HL-60 (cell line): ENCODE results near the gene TXNDC12.
A peak's percentile ranks its signal among the peaks of the same experiment; 100 is the strongest.
"Not testable (repeated sequence)": the region's sequence is repeated elsewhere in the genome, so short reads cannot be mapped to it uniquely, and the experiment has no call there.

Source experiments
- DNase-seq, 2 experiments: peaks; one replicate each; pipeline ENCODE4 v3.0.0-alpha.2; 2010 to 2020; ENCODE audit warnings: low read depth in 1 of 2, low spot score in 1 of 2
- H3K27ac ChIP-seq: fragments of 250-450 bp; sonication (Bioruptor Pico); replicated peaks from 2 replicates; pipeline ENCODE4 v1.5.1; 2020; ENCODE audit warnings: mild to moderate bottlenecking, moderate library complexity
- H3K27me3 ChIP-seq: fragments of 250-450 bp; sonication (Bioruptor Pico); 2 replicates; pipeline ENCODE4 v1.5.1; 2021; ENCODE audit warnings: mild to moderate bottlenecking, moderate library complexity; ENCODE audit not compliant: insufficient read depth, poor library complexity, severe bottlenecking
- H3K4me3 ChIP-seq: replicated peaks from 2 replicates; pipeline ENCODE4 v1.5.1; 2011; ENCODE audit warnings: mild to moderate bottlenecking, control low read depth, low read length; ENCODE audit not compliant: insufficient read depth
- GABPA ChIP-seq: IDR thresholded peaks from 2 replicates; pipeline ENCODE4 v1.6.1; 2012; ENCODE audit warnings: low read depth
- POLR2AphosphoS5 ChIP-seq: IDR thresholded peaks from 2 replicates; pipeline ENCODE4 v1.6.1; 2012; ENCODE audit warnings: low read depth
- SPI1 ChIP-seq: IDR thresholded peaks from 2 replicates; pipeline ENCODE4 v1.6.1; 2012; ENCODE audit warnings: low read depth, mild to moderate bottlenecking, borderline replicate concordance
- TF ChIP-seq, protein P1 (sequence below): IDR thresholded peaks from 2 replicates; pipeline ENCODE4 v1.6.1; 2012; ENCODE audit warnings: low read depth; ENCODE audit not compliant: insufficient replicate concordance
- TF ChIP-seq, protein P2 (sequence below): IDR thresholded peaks from one replicate; pipeline ENCODE4 v1.5.1; 2011; ENCODE audit warnings: low read length, control low read depth, inconsistent platforms; ENCODE audit not compliant: insufficient read depth

TXNDC12 gene

DNA sequence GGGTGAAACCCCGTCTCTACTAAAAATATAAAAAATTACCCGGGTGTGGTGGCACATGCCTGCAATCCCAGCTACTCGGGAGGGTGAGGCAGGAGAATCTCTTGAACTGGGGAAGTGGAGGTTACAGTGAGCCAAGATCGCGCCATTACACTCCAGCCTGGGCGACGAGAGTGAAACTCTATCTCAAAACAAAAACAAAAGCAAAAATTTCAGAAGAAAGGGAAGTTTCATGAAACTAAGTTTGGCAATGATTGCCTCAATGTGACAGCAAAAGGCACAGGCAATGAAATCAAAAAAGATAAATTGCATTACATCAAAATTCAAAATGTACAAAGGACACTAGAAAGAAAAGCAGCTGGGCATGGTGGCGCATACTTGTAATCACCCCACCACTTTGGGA, 41.2 kb upstream of the TXNDC12 start:
- DNase-seq: peak in 1 of 2 experiments; percentile 9
- Histone ChIP-seq H3K27me3 (no peaks in the 10 kb centered on the region), H3K4me3 (no peak overlapping the region), H3K27ac (no peak overlapping the region)
- TF ChIP-seq GABPA (no peak), SPI1 (no peak), POLR2AphosphoS5 (no peak)
- TF ChIP-seq, protein P1, sequence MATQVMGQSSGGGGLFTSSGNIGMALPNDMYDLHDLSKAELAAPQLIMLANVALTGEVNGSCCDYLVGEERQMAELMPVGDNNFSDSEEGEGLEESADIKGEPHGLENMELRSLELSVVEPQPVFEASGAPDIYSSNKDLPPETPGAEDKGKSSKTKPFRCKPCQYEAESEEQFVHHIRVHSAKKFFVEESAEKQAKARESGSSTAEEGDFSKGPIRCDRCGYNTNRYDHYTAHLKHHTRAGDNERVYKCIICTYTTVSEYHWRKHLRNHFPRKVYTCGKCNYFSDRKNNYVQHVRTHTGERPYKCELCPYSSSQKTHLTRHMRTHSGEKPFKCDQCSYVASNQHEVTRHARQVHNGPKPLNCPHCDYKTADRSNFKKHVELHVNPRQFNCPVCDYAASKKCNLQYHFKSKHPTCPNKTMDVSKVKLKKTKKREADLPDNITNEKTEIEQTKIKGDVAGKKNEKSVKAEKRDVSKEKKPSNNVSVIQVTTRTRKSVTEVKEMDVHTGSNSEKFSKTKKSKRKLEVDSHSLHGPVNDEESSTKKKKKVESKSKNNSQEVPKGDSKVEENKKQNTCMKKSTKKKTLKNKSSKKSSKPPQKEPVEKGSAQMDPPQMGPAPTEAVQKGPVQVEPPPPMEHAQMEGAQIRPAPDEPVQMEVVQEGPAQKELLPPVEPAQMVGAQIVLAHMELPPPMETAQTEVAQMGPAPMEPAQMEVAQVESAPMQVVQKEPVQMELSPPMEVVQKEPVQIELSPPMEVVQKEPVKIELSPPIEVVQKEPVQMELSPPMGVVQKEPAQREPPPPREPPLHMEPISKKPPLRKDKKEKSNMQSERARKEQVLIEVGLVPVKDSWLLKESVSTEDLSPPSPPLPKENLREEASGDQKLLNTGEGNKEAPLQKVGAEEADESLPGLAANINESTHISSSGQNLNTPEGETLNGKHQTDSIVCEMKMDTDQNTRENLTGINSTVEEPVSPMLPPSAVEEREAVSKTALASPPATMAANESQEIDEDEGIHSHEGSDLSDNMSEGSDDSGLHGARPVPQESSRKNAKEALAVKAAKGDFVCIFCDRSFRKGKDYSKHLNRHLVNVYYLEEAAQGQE: no peak
- TF ChIP-seq, protein P2, sequence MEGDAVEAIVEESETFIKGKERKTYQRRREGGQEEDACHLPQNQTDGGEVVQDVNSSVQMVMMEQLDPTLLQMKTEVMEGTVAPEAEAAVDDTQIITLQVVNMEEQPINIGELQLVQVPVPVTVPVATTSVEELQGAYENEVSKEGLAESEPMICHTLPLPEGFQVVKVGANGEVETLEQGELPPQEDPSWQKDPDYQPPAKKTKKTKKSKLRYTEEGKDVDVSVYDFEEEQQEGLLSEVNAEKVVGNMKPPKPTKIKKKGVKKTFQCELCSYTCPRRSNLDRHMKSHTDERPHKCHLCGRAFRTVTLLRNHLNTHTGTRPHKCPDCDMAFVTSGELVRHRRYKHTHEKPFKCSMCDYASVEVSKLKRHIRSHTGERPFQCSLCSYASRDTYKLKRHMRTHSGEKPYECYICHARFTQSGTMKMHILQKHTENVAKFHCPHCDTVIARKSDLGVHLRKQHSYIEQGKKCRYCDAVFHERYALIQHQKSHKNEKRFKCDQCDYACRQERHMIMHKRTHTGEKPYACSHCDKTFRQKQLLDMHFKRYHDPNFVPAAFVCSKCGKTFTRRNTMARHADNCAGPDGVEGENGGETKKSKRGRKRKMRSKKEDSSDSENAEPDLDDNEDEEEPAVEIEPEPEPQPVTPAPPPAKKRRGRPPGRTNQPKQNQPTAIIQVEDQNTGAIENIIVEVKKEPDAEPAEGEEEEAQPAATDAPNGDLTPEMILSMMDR: no peak

DNA sequence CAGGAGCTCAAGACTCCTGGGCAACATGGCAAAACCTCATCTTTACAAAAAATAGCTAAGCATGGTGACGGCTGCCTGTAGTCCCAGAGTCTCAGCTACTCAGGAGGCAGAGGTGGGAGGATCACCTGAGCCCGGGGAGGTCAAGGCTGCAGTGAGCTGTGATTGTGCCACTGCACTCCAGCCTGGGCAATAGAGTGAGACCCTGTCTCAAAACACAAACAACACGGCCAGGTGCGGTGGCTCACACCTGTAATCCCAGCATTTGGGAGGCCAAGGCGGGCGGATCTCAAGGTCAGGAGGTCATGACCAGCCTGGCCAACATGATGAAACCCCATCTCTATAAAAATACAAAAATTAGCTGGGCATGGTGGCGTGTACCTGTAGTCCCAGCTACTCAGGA, 39.3 kb upstream of the TXNDC12 start:
- TF ChIP-seq POLR2AphosphoS5: 0 out of 2 replicates have a peak, but pooled peaks have one; percentile 34
- not testable (repeated sequence) for H3K27me3 ChIP-seq, H3K27ac ChIP-seq, H3K4me3 ChIP-seq, DNase-seq

- not testable (repeated sequence) for H3K27me3 ChIP-seq, H3K27ac ChIP-seq, DNase-seq, H3K4me3 ChIP-seq
These were observed 32.9 kb upstream of the TXNDC12 start for GRCh38 chr1:52087892-52088291.

DNA sequence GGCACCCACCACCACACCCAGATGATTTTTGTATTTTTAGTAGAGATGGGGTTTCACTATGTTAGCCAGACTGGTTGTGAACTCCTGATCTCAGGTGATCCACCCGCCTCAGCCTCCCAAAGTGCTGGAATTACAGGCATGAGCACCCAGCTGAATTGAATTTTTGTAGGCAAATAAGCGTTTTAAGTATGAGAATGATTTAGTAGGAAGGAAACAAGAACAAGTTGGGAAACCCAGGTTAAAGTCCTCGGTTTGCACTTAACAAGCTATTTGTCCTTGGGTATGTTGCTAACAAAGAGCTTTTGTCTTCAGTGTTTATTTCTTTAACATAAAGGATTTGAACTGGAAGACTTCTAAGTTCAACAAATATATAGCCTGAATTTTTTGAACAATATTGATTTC, 25.0 kb upstream of the TXNDC12 start:
- Histone ChIP-seq H3K27ac (no peak overlapping the region), H3K27me3 (no peaks in the 10 kb centered on the region), H3K4me3 (no peak overlapping the region)
- no peak for DNase-seq
- TF ChIP-seq SPI1: no peak

DNA sequence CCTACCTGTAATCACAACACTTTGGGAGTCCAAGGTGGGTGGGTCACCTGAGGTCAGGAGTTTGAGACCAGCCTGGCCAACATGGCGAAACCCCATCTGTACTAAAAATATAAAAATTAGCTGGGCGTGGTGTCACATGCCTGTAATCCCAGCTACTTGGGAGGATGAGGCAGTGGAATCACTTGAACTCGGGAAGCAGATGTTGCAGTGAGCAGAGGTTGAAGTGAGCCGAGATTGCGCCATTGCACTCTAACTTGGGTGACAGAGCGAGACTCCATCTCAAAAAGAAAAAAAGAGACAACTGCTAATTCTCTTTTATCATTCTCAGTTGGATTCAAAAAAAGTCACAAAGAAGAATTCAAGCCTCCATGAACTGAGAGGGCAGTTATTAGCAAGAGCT, 22.3 kb upstream of the TXNDC12 start:
- H3K27me3 ChIP-seq, H3K4me3 ChIP-seq, DNase-seq, H3K27ac ChIP-seq: not testable (repeated sequence)

- TF ChIP-seq, protein P1: no peak
- TF ChIP-seq POLR2AphosphoS5 (no peak), GABPA (no peak), SPI1 (no peak)
- TF ChIP-seq, protein P2: no peak
- Histone ChIP-seq H3K4me3 (no peak overlapping the region), H3K27me3 (no peaks in the 10 kb centered on the region), H3K27ac (no peak overlapping the region)
- DNase-seq: no peak
These were observed 17.3 kb upstream of the TXNDC12 start for GRCh38 chr1:52072291-52072690.
